ENCODE results near the gene BNIP3.

GRCh38 chr10:131920693-131921092 lies 61.0 kb downstream of the BNIP3 start:
- TF ChIP-seq, protein P1, sequence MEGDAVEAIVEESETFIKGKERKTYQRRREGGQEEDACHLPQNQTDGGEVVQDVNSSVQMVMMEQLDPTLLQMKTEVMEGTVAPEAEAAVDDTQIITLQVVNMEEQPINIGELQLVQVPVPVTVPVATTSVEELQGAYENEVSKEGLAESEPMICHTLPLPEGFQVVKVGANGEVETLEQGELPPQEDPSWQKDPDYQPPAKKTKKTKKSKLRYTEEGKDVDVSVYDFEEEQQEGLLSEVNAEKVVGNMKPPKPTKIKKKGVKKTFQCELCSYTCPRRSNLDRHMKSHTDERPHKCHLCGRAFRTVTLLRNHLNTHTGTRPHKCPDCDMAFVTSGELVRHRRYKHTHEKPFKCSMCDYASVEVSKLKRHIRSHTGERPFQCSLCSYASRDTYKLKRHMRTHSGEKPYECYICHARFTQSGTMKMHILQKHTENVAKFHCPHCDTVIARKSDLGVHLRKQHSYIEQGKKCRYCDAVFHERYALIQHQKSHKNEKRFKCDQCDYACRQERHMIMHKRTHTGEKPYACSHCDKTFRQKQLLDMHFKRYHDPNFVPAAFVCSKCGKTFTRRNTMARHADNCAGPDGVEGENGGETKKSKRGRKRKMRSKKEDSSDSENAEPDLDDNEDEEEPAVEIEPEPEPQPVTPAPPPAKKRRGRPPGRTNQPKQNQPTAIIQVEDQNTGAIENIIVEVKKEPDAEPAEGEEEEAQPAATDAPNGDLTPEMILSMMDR (IDR thresholded peaks at IDR 0.05; ENCODE audit: poor library complexity) = no peak
- TF ChIP-seq EZH2 (IDR thresholded peaks at IDR 0.05; ENCODE audit: borderline replicate concordance) (no peak), EZH2phosphoT487 (IDR thresholded peaks at IDR 0.05; ENCODE audit: low read depth, severe bottlenecking, unreplicated experiment) (no peak)

All from hepatocyte (in vitro differentiated cells).